HepG2 (cell line): ENCODE results near the gene SIKE1. TPM values are rescaled to one million over a fixed set of nuclear protein-coding genes. Genes with fewer than 3 reads are reported as not detected.

Source experiments
- BCLAF1 ChIP-seq: fragments of 450-650 bp; IDR thresholded peaks from 2 replicates; pipeline ENCODE4 v1.6.1; 2017; ENCODE audit warnings: mild to moderate bottlenecking
- ELF3 ChIP-seq: IDR thresholded peaks from 2 replicates; pipeline ENCODE4 v1.6.1; 2016; ENCODE audit warnings: missing genetic modification reagents, missing compliant biosample characterization
- EP300 ChIP-seq, 3 experiments: sonication (generic) in 1 of 3; formaldehyde crosslinking in 1 of 3; IDR thresholded peaks; 2 replicates each; pipeline versions ENCODE4 v1.5.1 to v1.6.1; 2011 to 2020; ENCODE audit warnings: low read depth in 2 of 3, low read length in 2 of 3, borderline replicate concordance in 1 of 3, improper control_type of control experiment in 1 of 3, mild to moderate bottlenecking in 1 of 3, missing genetic modification reagents in 1 of 3, moderate library complexity in 1 of 3
- HNRNPH1 ChIP-seq: fragments of 200-400 bp; formaldehyde crosslinking; optimal IDR thresholded peaks from 2 replicates; pipeline ENCODE3; 2017; ENCODE audit warnings: mild to moderate bottlenecking, low read depth, low read length
- SP5 ChIP-seq: IDR thresholded peaks from 2 replicates; pipeline ENCODE4 v1.6.1; 2016; ENCODE audit warnings: low read depth, borderline replicate concordance
- polyA plus RNA-seq, 8 experiments: library from polyadenylated mRNA; depleted of rRNA in 3 of 8; stranded (reverse) in 7 of 8; unstranded in 1 of 8; fragments of >200 nt; fragmentation: Illumina TruSeq in 4 of 8; extraction: Trizol in 4 of 8; gene quantifications; 2 replicates each; pipeline versions ENCODE4 v1.2.1 to v1.2.3, GENCODE V29; 2011 to 2016; ENCODE audit warnings: low read depth in 4 of 8, missing spikeins in 1 of 8, mixed read lengths in 1 of 8; ENCODE audit not compliant: insufficient read depth in 1 of 8
- total RNA-seq, 5 experiments: library from RNA; depleted of rRNA; stranded (reverse); fragments of >200 nt; fragmentation: Illumina TruSeq; extraction: Trizol; gene quantifications; 2 replicates each; pipeline ENCODE4 v1.2.3, GENCODE V29; 2016; ENCODE audit warnings: low read depth in 1 of 5
- TF ChIP-seq, protein P1 (sequence below): sonication (generic); formaldehyde crosslinking; IDR thresholded peaks from 2 replicates; pipeline ENCODE4 v1.5.0; 2020; ENCODE audit warnings: mild to moderate bottlenecking, missing genetic modification reagents, borderline replicate concordance
- TF ChIP-seq, protein P2 (sequence below): IDR thresholded peaks from 2 replicates; pipeline ENCODE4 v1.6.1; 2018; ENCODE audit warnings: missing genetic modification reagents, mild to moderate bottlenecking, missing compliant biosample characterization
- TF ChIP-seq, protein P3 (sequence below): sonication (generic); formaldehyde crosslinking; IDR thresholded peaks from 2 replicates; pipeline ENCODE4 v1.8.0; 2022; ENCODE audit warnings: mild to moderate bottlenecking, missing genetic modification reagents, moderate library complexity

The SIKE1 gene
- total and polyA plus RNA-seq, 2 of the 13 experiments (the other 11 are each of a cell fraction or from before 2014, with no cell fraction given), result 36.5 to 58.4 TPM

- TF ChIP-seq ELF3 (CRISPR knock-in tag) (peak; percentile 50; the same call in 1 of the 2 replicates), SP5 (CRISPR knock-in tag) (peak; percentile 44; the same call in 1 of the 2 replicates), EP300 (IDR thresholded peaks at IDR 0.05; ENCODE audit: low read depth in 2 of 2, low read length in 2 of 2) (peak in 1 of 2 experiments; percentile 17; a peak in 1 of 4 replicates), EP300 (CRISPR knock-in tag; IDR thresholded peaks at IDR 0.05; ENCODE audit: borderline replicate concordance) (peak; percentile 8; the same call in 1 of the 2 replicates), HNRNPH1 (no peak), BCLAF1 (no peak)
- TF ChIP-seq, protein P1, sequence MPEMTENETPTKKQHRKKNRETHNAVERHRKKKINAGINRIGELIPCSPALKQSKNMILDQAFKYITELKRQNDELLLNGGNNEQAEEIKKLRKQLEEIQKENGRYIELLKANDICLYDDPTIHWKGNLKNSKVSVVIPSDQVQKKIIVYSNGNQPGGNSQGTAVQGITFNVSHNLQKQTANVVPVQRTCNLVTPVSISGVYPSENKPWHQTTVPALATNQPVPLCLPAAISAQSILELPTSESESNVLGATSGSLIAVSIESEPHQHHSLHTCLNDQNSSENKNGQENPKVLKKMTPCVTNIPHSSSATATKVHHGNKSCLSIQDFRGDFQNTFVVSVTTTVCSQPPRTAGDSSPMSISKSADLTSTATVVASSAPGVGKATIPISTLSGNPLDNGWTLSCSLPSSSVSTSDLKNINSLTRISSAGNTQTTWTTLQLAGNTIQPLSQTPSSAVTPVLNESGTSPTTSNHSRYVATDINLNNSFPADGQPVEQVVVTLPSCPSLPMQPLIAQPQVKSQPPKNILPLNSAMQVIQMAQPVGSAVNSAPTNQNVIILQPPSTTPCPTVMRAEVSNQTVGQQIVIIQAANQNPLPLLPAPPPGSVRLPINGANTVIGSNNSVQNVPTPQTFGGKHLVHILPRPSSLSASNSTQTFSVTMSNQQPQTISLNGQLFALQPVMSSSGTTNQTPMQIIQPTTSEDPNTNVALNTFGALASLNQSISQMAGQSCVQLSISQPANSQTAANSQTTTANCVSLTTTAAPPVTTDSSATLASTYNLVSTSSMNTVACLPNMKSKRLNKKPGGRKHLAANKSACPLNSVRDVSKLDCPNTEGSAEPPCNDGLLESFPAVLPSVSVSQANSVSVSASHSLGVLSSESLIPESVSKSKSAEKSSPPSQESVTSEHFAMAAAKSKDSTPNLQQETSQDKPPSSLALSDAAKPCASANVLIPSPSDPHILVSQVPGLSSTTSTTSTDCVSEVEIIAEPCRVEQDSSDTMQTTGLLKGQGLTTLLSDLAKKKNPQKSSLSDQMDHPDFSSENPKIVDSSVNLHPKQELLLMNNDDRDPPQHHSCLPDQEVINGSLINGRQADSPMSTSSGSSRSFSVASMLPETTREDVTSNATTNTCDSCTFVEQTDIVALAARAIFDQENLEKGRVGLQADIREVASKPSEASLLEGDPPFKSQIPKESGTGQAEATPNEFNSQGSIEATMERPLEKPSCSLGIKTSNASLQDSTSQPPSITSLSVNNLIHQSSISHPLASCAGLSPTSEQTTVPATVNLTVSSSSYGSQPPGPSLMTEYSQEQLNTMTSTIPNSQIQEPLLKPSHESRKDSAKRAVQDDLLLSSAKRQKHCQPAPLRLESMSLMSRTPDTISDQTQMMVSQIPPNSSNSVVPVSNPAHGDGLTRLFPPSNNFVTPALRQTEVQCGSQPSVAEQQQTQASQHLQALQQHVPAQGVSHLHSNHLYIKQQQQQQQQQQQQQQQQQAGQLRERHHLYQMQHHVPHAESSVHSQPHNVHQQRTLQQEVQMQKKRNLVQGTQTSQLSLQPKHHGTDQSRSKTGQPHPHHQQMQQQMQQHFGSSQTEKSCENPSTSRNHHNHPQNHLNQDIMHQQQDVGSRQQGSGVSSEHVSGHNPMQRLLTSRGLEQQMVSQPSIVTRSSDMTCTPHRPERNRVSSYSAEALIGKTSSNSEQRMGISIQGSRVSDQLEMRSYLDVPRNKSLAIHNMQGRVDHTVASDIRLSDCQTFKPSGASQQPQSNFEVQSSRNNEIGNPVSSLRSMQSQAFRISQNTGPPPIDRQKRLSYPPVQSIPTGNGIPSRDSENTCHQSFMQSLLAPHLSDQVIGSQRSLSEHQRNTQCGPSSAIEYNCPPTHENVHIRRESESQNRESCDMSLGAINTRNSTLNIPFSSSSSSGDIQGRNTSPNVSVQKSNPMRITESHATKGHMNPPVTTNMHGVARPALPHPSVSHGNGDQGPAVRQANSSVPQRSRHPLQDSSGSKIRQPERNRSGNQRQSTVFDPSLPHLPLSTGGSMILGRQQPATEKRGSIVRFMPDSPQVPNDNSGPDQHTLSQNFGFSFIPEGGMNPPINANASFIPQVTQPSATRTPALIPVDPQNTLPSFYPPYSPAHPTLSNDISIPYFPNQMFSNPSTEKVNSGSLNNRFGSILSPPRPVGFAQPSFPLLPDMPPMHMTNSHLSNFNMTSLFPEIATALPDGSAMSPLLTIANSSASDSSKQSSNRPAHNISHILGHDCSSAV (CRISPR knock-in tag), result no peak
- TF ChIP-seq, protein P2, sequence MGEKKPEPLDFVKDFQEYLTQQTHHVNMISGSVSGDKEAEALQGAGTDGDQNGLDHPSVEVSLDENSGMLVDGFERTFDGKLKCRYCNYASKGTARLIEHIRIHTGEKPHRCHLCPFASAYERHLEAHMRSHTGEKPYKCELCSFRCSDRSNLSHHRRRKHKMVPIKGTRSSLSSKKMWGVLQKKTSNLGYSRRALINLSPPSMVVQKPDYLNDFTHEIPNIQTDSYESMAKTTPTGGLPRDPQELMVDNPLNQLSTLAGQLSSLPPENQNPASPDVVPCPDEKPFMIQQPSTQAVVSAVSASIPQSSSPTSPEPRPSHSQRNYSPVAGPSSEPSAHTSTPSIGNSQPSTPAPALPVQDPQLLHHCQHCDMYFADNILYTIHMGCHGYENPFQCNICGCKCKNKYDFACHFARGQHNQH (CRISPR knock-in tag), result peak; percentile 17; the same call in 1 of the 2 replicates
- TF ChIP-seq, protein P3, sequence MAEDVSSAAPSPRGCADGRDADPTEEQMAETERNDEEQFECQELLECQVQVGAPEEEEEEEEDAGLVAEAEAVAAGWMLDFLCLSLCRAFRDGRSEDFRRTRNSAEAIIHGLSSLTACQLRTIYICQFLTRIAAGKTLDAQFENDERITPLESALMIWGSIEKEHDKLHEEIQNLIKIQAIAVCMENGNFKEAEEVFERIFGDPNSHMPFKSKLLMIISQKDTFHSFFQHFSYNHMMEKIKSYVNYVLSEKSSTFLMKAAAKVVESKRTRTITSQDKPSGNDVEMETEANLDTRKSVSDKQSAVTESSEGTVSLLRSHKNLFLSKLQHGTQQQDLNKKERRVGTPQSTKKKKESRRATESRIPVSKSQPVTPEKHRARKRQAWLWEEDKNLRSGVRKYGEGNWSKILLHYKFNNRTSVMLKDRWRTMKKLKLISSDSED (CRISPR knock-in tag), result no peak
These were observed 22.8 kb downstream of the SIKE1 start, which contains the start of gene CSDE1 (continued) for GRCh38 chr1:114757455-114758255.
